ENCODE data around the gene DVL1.

DNA sequence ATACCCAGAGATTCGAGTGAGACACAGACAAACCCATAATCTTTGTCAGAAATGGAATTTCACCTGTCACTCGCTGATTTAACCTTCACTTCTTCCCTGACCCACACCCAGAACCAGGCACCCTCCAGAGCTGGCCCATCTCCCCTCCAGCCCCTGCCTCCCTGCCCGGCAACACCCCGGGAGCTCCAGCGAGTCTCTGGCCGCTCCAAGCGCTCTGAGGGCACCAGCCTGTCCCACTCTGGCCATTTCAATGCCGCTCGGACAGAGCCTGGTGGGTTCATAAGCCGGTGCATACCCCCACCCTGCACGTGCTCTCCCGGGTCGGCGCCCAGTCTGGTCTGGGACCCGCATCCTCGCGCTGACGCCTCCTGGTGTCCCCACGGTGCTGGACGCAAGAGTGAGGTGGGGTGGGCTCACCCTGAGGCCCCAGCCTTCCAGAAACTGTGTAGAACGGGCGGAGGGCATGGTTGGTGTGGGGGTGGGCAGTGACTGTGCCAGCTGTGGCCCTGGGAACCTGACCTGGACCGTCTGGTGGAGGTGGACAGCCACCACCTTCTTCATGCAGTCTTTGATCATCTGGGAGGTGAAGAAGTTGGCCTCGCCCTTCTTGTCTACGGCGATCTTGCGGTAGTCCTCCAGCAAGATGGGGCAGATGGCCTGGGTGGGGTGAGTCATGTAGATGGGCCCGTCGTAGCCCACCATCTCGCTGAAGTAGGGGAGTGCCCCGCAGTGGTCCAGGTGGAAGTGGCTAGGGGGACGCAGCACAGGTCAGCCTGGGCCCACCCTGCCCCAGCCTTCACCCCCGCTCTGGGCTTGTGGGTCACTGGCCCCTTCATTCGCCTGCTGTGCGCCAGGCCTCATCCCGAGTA, 30.2 kb downstream of the DVL1 start:
- TF ChIP-seq KAT7 (CRISPR knock-in tag; IDR thresholded peaks at IDR 0.05; ENCODE audit: borderline replicate concordance), result no peak
- TF ChIP-seq, protein P1, sequence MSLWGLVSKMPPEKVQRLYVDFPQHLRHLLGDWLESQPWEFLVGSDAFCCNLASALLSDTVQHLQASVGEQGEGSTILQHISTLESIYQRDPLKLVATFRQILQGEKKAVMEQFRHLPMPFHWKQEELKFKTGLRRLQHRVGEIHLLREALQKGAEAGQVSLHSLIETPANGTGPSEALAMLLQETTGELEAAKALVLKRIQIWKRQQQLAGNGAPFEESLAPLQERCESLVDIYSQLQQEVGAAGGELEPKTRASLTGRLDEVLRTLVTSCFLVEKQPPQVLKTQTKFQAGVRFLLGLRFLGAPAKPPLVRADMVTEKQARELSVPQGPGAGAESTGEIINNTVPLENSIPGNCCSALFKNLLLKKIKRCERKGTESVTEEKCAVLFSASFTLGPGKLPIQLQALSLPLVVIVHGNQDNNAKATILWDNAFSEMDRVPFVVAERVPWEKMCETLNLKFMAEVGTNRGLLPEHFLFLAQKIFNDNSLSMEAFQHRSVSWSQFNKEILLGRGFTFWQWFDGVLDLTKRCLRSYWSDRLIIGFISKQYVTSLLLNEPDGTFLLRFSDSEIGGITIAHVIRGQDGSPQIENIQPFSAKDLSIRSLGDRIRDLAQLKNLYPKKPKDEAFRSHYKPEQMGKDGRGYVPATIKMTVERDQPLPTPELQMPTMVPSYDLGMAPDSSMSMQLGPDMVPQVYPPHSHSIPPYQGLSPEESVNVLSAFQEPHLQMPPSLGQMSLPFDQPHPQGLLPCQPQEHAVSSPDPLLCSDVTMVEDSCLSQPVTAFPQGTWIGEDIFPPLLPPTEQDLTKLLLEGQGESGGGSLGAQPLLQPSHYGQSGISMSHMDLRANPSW (CRISPR knock-in tag; conservative IDR thresholded peaks at IDR 0.05; ENCODE audit: low read depth), result no peak
- no peak for TF ChIP-seq SP1 (CRISPR knock-in tag; conservative IDR thresholded peaks at IDR 0.05)
- TF ChIP-seq CREM (CRISPR knock-in tag; IDR thresholded peaks at IDR 0.05), result no peak
- TF ChIP-seq, protein P2, sequence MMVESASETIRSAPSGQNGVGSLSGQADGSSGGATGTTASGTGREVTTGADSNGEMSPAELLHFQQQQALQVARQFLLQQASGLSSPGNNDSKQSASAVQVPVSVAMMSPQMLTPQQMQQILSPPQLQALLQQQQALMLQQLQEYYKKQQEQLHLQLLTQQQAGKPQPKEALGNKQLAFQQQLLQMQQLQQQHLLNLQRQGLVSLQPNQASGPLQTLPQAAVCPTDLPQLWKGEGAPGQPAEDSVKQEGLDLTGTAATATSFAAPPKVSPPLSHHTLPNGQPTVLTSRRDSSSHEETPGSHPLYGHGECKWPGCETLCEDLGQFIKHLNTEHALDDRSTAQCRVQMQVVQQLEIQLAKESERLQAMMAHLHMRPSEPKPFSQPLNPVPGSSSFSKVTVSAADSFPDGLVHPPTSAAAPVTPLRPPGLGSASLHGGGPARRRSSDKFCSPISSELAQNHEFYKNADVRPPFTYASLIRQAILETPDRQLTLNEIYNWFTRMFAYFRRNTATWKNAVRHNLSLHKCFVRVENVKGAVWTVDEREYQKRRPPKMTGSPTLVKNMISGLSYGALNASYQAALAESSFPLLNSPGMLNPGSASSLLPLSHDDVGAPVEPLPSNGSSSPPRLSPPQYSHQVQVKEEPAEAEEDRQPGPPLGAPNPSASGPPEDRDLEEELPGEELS (CRISPR knock-in tag; IDR thresholded peaks at IDR 0.05), result no peak
- TF ChIP-seq, protein P3, sequence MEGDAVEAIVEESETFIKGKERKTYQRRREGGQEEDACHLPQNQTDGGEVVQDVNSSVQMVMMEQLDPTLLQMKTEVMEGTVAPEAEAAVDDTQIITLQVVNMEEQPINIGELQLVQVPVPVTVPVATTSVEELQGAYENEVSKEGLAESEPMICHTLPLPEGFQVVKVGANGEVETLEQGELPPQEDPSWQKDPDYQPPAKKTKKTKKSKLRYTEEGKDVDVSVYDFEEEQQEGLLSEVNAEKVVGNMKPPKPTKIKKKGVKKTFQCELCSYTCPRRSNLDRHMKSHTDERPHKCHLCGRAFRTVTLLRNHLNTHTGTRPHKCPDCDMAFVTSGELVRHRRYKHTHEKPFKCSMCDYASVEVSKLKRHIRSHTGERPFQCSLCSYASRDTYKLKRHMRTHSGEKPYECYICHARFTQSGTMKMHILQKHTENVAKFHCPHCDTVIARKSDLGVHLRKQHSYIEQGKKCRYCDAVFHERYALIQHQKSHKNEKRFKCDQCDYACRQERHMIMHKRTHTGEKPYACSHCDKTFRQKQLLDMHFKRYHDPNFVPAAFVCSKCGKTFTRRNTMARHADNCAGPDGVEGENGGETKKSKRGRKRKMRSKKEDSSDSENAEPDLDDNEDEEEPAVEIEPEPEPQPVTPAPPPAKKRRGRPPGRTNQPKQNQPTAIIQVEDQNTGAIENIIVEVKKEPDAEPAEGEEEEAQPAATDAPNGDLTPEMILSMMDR (IDR thresholded peaks at IDR 0.05), result no peak

Data from WTC11 (cell line).